Fibroblast of peridontal ligament (primary cell): ENCODE measurements around the gene CDH10.

ENCODE experiments used
- DNase-seq: peaks from one replicate; pipeline ENCODE4 v3.0.0-alpha.2; 2010; ENCODE audit errors: extremely low read depth

Gene CDH10

GRCh38 chr5:24644761-24645160, at the start of gene CDH10:
CDH10 (minus strand) TSS chr5:24644978; CDS start chr5:24593490, 51,488 bp downstream.
- no peak for DNase-seq

- DNase-seq = no peak
Observed at GRCh38 chr5:24693609-24694008, 48.8 kb upstream of the CDH10 start.

GRCh38 chr5:24691074-24691473, 46.3 kb upstream of the CDH10 start:
- no peak for DNase-seq

GRCh38 chr5:24681106-24681505, 36.3 kb upstream of the CDH10 start:
- DNase-seq = no peak

- no peak for DNase-seq
Observed at GRCh38 chr5:24668050-24668449, 23.3 kb upstream of the CDH10 start.

GRCh38 chr5:24649531-24649930, 4.8 kb upstream of the CDH10 start:
- DNase-seq = no peak

GRCh38 chr5:24646915-24647314, 2.1 kb upstream of the CDH10 start:
- no peak for DNase-seq

GRCh38 chr5:24645483-24645882, 705 bp upstream of the CDH10 start:
- no peak for DNase-seq

GRCh38 chr5:24643880-24644279, 898 bp downstream of the CDH10 start:
- DNase-seq = no peak

DNA sequence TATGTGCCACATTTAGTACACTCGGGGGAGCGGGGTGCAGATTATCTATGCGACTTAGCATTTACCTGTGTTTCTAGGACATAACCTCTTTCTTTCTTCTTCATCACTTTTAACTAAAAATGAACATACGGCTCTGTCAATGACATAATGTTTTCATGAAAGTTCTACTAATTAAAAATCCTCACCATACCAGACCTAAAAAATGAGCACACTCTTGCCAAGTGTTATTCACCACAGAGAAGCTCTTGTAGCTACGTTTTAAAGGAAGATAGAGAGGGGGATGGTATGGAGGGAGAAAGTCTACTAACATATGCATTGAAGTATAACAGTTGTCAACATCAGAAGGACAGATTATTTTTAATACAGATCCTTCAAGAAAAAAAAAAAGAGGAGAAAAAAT, 1.6 kb downstream of the CDH10 start:
- no peak for DNase-seq

GRCh38 chr5:24642022-24642421, 2.8 kb downstream of the CDH10 start:
- no peak for DNase-seq

DNA sequence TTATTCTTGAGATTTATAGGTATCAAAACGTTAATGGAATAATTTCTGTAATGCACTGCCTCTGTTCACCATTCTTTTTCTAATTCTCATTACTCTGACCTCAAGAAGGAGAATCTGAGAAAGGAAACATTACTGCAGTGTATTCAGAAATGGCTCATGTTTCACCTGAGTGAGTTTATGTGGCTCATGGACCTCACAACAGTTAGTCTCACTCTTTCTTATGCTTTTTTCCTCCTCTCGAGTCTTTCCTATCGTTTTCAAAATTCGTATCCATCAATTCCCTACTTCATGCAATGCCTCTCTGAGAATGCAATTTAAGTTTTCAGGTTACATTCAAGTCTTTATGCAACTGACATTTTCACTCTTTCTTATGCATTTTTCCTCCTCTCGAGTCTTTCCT, 9.6 kb downstream of the CDH10 start:
- no peak for DNase-seq

GRCh38 chr5:24633715-24634325, 11.0 kb downstream of the CDH10 start:
- DNase-seq = peak; percentile 25

DNA sequence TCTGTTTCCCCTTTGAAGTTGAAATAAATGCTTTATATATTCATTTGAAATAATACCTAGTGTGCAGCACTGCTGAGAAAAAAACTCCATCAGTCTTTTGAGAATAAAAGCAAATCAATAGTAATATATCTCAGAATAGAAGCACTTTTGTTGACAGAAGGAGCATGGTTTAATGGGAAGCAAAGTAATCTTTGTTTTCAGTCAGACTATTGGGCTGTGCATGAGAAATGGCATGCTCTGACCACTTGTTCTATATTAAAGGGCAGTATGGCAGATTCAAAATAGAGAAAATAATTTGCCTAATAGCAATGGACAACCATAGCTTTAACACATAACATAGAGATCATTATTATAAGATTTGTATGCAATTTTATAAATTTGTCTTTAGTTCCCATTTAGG, 12.4 kb downstream of the CDH10 start:
- no peak for DNase-seq

GRCh38 chr5:24630918-24631317, 13.9 kb downstream of the CDH10 start:
- no peak for DNase-seq

DNA sequence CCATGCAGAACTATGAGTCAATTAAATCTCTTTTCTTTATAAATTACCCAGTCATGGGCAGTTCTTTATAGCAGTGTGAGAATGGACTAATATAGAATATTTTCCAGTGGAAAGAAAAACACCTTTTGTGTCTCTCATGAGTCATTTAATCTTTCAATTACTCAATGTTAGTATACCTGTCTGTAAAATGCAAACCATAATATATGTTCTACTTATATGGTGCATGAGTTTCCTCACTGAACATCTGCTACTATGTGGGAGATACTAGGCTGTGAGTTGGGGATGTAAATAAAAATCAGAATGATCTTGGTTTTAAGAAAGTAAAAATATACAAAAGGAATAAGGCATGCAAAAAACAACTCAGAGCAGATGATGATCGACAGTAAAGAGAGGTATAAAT, 15.0 kb downstream of the CDH10 start:
- DNase-seq = no peak

- no peak for DNase-seq
Observed at GRCh38 chr5:24624872-24625271, 19.9 kb downstream of the CDH10 start.

DNA sequence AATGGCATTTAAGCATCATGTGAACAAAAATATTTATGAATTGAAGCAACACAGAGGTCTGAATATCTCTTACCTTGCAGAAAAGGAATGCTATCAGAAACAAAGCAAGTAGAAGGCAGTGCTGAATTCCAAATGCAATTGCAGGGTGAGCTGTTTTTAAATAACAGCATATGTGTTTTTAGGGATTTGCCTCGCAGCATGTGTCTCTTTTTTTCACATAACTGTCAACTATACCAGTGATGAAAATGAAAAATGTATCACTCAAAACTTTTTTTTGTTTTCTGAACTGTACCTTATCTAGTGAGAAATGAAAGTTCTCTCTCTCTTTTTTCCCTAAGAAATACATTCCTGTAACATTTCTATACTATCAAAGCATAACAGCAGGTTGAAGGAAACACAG, 21.2 kb downstream of the CDH10 start:
- DNase-seq = no peak

- no peak for DNase-seq
Observed at GRCh38 chr5:24623031-24623430, 21.7 kb downstream of the CDH10 start.

- DNase-seq = no peak
Observed at GRCh38 chr5:24621792-24622191, 23.0 kb downstream of the CDH10 start.

- DNase-seq = no peak
Observed at GRCh38 chr5:24616566-24616965, 28.2 kb downstream of the CDH10 start.

GRCh38 chr5:24615159-24615558, 29.6 kb downstream of the CDH10 start:
- no peak for DNase-seq

DNA sequence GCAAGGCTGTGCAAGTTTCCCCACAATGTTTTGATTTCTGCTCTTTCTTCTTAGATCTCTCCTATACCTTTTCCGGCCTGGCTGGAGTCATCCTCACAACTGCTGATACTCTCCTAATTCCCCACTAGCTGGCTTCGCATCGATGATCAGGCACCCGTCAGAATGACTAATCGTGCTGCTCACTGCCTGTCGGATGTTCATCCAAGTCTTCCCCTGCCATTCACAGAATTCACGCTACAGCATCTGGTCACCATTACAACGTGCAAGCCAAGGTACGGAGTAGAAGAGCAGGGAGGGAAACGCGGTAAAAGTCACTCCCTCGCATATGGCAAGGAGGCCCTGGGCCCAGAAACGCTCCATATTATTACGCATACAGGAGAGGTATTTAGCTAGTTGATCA, 35.1 kb downstream of the CDH10 start:
- no peak for DNase-seq

DNA sequence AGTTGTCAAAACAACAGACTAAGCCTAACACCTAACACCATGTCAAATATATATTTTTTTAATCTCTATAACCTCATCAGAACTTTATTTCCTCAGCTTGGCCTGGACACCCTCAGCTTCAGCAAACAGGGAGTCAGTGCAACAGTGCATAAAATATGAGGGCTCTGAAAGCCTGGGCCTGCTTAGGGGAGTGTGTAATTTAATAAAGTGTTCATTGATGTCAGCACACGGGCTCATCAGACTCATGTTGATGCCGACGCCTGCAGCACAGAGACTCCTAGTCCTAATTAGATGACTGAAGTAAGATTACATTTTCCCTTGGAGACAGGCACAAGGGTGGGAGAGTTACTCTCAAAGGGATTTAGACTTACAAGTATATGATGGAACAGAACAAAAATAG, 37.8 kb downstream of the CDH10 start:
- no peak for DNase-seq
